ENCODE data around the gene KRT37. TPM values are rescaled to one million over a fixed set of nuclear protein-coding genes. Genes with fewer than 3 reads are reported as not detected.

The KRT37 gene
- total and polyA plus RNA-seq, 7 donors, result not detected

DNA sequence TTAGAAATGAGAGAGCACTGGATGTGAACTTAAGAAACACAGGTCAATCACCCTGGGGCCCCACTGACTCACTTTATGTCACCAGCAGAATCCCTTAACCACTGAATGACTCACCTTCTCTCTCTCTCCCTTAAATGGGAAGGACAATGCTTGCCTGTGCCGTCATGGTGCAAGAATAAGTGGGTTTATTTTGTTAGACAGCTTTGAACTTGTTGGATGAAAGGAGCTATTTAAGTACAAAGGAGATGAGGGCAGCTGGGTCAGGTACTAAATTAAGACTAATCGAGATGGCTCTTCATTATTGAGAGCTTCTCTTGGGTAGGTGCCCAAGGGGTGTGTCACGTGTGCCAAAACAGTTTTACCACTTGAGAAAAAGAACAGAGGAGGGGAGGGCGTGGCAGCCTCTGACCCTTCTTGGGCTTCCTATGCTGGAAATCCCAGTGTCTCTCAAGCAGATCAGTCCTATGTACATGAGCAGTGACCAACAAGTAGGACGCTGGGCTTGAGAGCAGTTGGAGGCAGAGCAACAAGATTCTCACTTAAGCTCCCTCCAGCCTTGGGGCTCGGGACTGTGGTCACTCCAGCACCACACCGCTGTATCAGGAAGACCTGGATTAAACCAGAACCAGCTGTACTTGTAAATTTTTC, 20.2 kb downstream of the KRT37 start:
- TF ChIP-seq, protein P1, sequence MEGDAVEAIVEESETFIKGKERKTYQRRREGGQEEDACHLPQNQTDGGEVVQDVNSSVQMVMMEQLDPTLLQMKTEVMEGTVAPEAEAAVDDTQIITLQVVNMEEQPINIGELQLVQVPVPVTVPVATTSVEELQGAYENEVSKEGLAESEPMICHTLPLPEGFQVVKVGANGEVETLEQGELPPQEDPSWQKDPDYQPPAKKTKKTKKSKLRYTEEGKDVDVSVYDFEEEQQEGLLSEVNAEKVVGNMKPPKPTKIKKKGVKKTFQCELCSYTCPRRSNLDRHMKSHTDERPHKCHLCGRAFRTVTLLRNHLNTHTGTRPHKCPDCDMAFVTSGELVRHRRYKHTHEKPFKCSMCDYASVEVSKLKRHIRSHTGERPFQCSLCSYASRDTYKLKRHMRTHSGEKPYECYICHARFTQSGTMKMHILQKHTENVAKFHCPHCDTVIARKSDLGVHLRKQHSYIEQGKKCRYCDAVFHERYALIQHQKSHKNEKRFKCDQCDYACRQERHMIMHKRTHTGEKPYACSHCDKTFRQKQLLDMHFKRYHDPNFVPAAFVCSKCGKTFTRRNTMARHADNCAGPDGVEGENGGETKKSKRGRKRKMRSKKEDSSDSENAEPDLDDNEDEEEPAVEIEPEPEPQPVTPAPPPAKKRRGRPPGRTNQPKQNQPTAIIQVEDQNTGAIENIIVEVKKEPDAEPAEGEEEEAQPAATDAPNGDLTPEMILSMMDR (IDR thresholded peaks at IDR 0.05), result no peak
- TF ChIP-seq POLR2AphosphoS5 (IDR thresholded peaks at IDR 0.05), result no peak
- TF ChIP-seq POLR2A (IDR thresholded peaks at IDR 0.05), result no peak
- TF ChIP-seq EP300 (IDR thresholded peaks at IDR 0.05), result no peak
- peak overlapping the region in 1 of 4 donors; percentile 20 for H3K27ac ChIP-seq
- no peaks in the 10 kb centered on the region for H3K9me3 ChIP-seq
- intact Hi-C loops (cut with DNase I), result no loop called here
- H3K4me1 ChIP-seq, result no peaks in the 10 kb centered on the region
- no peaks in the 10 kb centered on the region for H3K27me3 ChIP-seq
- 56 to 67% methylated on average over 7 of the region's 7 CpGs for WGBS, 2 donors
- no peak overlapping the region for H3K4me3 ChIP-seq
- no peaks in the 10 kb centered on the region for H3K36me3 ChIP-seq
- no peak for DNase-seq

DNA sequence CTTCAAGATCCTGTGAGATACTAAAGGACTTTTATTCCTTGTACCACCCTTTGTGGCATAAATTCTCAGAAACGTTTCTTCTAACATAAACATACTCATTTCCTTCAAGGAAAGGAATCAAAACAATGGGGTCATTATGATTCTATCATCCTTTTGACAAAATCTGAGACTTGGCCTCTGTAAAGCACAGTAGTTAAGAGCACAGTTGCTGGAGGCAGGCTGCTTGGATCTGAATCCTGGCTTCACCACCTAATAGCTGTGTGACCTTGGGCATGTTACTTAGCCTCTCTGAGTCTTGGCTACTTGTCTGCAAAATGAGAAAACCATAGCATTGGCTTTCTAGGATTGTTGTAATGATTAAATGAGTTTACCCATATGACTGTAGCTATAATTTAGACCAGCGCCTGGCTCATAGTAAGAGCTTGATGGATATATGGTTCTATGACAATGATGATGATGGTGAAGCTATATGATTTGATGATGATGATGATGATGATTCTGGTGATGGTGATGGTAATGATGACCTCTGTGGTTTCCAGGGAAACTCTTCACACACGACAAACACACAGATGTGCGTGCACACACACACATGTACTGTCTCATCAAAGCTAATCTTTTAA, 20.9 kb downstream of the KRT37 start:
- H3K4me3 ChIP-seq, result no peak overlapping the region
- WGBS, 2 donors, result 66 to 73% methylated on average over 4 of the region's 4 CpGs
- peak overlapping the region in 1 of 4 donors; percentile 20 for H3K27ac ChIP-seq
- intact Hi-C loops (cut with DNase I), result no loop called here
- TF ChIP-seq, protein P1 (IDR thresholded peaks at IDR 0.05), result no peak
- TF ChIP-seq EP300 (IDR thresholded peaks at IDR 0.05) (no peak), POLR2A (IDR thresholded peaks at IDR 0.05) (no peak), POLR2AphosphoS5 (IDR thresholded peaks at IDR 0.05) (no peak)
- DNase-seq, result no peak
- H3K9me3 ChIP-seq, result no peaks in the 10 kb centered on the region
- no peaks in the 10 kb centered on the region for H3K36me3 ChIP-seq
- H3K27me3 ChIP-seq, result peaks cover 0 to 2% (median 0%) of the 10 kb centered on the region in 3 donors
- no peaks in the 10 kb centered on the region for H3K4me1 ChIP-seq

DNA sequence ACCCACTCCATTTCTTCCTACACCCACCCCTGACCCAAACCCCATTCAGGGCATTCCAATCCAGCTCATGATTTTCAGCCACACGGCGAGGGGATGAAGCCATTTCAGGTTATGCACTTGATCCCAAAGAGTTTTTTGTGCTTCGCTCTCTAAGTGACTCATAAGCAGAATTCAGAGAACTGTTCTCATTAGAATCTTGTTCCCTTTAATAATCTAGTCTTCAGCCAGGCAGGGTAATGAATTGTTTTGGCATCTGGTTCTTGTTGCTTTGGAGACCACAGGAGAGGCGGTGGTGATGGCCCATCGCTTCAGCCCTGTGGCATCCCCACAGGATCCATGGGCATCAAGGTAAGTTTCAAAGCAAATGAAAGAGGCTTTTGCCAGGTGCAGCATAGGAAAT, 22.2 kb downstream of the KRT37 start:
- H3K27me3 ChIP-seq, result peaks cover 0 to 4% (median 0%) of the 10 kb centered on the region in 3 donors
- intact Hi-C loops (cut with DNase I), result no loop called here
- DNase-seq, result no peak
- H3K4me1 ChIP-seq, result no peaks in the 10 kb centered on the region
- H3K27ac ChIP-seq, result peak overlapping the region in 1 of 4 donors; percentile 20
- 91 to 94% methylated on average over 5 of the region's 5 CpGs for WGBS, 2 donors
- no peaks in the 10 kb centered on the region for H3K36me3 ChIP-seq
- TF ChIP-seq, protein P1 (IDR thresholded peaks at IDR 0.05), result no peak
- no peak for TF ChIP-seq POLR2AphosphoS5 (IDR thresholded peaks at IDR 0.05)
- no peak for TF ChIP-seq POLR2A (IDR thresholded peaks at IDR 0.05)
- no peak for TF ChIP-seq EP300 (IDR thresholded peaks at IDR 0.05)
- H3K9me3 ChIP-seq, result no peaks in the 10 kb centered on the region
- H3K4me3 ChIP-seq, result no peak overlapping the region

DNA sequence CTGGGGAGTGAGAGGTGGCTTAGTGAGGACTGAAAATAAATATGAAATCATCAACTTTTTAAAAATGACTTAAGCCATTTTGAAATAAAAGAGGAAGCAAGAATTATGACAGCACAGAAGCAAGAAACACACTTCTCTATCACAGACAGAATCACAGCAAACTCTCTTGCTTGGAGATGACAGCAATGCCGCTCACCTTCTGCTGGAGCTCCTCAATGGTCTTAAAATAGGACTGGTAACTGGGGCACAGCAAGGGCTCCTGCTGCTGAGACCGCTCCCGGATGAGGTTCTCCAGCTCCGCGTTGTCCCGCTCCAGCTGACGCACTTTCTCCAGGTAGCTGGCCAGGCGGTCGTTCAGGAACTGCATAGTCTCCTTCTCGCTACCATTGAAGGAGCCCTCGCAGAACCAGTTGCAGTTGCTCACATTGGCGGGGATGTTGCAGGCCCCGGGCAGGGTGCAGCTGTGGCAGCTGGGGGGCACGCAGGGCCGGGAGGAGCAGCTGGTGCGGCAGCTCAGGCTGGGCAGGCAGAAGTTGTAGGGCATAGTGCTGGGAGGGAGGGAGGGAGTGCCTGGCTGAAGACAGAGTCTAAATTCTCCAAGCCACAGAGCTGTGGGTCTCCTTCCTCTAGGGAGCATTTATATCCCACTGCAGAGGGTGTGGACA, 27.3 kb downstream of the KRT37 start, which contains the start of gene KRT31:
TSS of gene KRT31 (minus strand) at position 613 of the 665 bp plus-strand sequence. CDS start at position 544, 69 bp downstream.
- no peak for TF ChIP-seq EP300 (IDR thresholded peaks at IDR 0.05)
- TF ChIP-seq, protein P1 (IDR thresholded peaks at IDR 0.05), result no peak
- TF ChIP-seq POLR2A (IDR thresholded peaks at IDR 0.05), result no peak
- no peak for TF ChIP-seq POLR2AphosphoS5 (IDR thresholded peaks at IDR 0.05)
- no peak within 1 kb of the TSS for H3K27ac ChIP-seq
- intact Hi-C loops (cut with DNase I), result no loop called here
- 87 to 89% methylated on average over 16 of the region's 16 CpGs for WGBS, 2 donors
- no peaks in the 10 kb centered on the region for H3K4me1 ChIP-seq
- H3K36me3 ChIP-seq, result no peaks in the 10 kb centered on the region
- no peaks in the 10 kb centered on the region for H3K9me3 ChIP-seq
- H3K27me3 ChIP-seq, result peaks cover 0 to 4% (median 0%) of the 10 kb centered on the region in 3 donors
- DNase-seq, result no peak
- no peak within 1 kb of the TSS for H3K4me3 ChIP-seq
